ENCODE data around the gene NR1H3.

DNA sequence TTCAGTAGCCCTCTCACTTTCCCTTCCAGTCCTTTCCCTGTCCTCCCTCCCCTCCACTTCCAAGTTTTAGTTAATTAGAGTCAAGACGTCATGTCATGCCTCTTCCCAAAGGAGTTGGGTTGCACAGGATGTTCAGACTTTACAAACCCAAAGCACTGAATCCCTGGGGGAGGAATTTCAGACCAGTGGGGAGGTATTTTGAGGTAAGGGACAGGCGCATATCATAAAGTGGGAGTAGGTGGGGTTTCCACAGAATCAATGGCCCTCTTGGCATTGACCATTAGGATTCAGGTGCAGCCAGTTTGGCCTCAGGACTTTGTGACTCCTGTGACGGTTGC is 8.4 kb upstream of the NR1H3 start:
- TF ChIP-seq, protein P1, sequence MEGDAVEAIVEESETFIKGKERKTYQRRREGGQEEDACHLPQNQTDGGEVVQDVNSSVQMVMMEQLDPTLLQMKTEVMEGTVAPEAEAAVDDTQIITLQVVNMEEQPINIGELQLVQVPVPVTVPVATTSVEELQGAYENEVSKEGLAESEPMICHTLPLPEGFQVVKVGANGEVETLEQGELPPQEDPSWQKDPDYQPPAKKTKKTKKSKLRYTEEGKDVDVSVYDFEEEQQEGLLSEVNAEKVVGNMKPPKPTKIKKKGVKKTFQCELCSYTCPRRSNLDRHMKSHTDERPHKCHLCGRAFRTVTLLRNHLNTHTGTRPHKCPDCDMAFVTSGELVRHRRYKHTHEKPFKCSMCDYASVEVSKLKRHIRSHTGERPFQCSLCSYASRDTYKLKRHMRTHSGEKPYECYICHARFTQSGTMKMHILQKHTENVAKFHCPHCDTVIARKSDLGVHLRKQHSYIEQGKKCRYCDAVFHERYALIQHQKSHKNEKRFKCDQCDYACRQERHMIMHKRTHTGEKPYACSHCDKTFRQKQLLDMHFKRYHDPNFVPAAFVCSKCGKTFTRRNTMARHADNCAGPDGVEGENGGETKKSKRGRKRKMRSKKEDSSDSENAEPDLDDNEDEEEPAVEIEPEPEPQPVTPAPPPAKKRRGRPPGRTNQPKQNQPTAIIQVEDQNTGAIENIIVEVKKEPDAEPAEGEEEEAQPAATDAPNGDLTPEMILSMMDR (IDR thresholded peaks at IDR 0.05), result no peak
- TF ChIP-seq POLR2A (IDR thresholded peaks at IDR 0.05), result no peak
- no peak for TF ChIP-seq POLR2AphosphoS5 (IDR thresholded peaks at IDR 0.05)
